Activated CD4-positive, alpha-beta T cell treated with anti-CD3 and anti-CD28 coated beads for 36 hours (primary cell): ENCODE measurements around the gene RSBN1L. TPM values are rescaled to one million over a fixed set of nuclear protein-coding genes. Genes with fewer than 3 reads are reported as not detected.

Experiments
- ATAC-seq: fragments of 200-7000 bp; cut with Tn5 transposase; one replicate; pipeline ENCODE4 v1.10.0; 2021; ENCODE audit warnings: mild to moderate bottlenecking, moderate library complexity
- CTCF ChIA-PET: fragments of 350-600 bp; sonication (Branson Sonifier 250); formaldehyde crosslinking; loops from one replicate; lab custom pipeline; 2021; ENCODE audit warnings: antibody characterized with exemption; lab: Charles Lee
- POLR2A ChIA-PET: fragments of 350-600 bp; sonication (Branson Sonifier 250); formaldehyde crosslinking; loops from one replicate; lab custom pipeline; 2021; ENCODE audit warnings: antibody characterized with exemption, inconsistent platforms; lab: Charles Lee
- DNase-seq: peaks from one replicate; pipeline ENCODE4 v3.0.0-alpha.2; 2020
- H3K27ac Mint-ChIP-seq: one replicate; pipeline ENCODE4 v1.8.0; 2021; ENCODE audit warnings: mixed read lengths
- H3K27me3 Mint-ChIP-seq: one replicate; pipeline ENCODE4 v1.8.0; 2021; ENCODE audit warnings: mixed read lengths
- H3K36me3 Mint-ChIP-seq: one replicate; pipeline ENCODE4 v1.8.0; 2021; ENCODE audit warnings: low read depth, mixed read lengths
- H3K4me1 Mint-ChIP-seq: one replicate; pipeline ENCODE4 v1.8.0; 2021; ENCODE audit warnings: mixed read lengths
- H3K4me3 Mint-ChIP-seq: one replicate; pipeline ENCODE4 v1.8.0; 2021; ENCODE audit warnings: mild to moderate bottlenecking, moderate library complexity, mixed read lengths
- H3K9me3 Mint-ChIP-seq: one replicate; pipeline ENCODE4 v1.8.0; 2021; ENCODE audit warnings: low read depth, mixed read lengths
- intact Hi-C, 2 experiments: fragments of 100-400 bp; cut with DNase I in 1 of 2; cut with micrococcal nuclease in 1 of 2; formaldehyde crosslinking; loops; one replicate each; pipeline versions ENCODE4 v1.14.2 to v1.15.1; 2022 to 2024; cut with DNase I, micrococcal nuclease
- total RNA-seq, 2 experiments: library from RNA; stranded (reverse); gene quantifications; one replicate each; pipeline ENCODE4 v1.2.3, GENCODE V29; 2021

The RSBN1L gene
- total RNA-seq, 2 experiments from 2014 or later: 21.0 to 26.3 TPM

- ATAC-seq: no peak
Measured at GRCh38 chr7:77746164-77746823, 50.0 kb downstream of the RSBN1L start.

GRCh38 chr7:77746824-77747165 lies 50.5 kb downstream of the RSBN1L start:
- no peaks in the 10 kb centered on the region for H3K9me3 Mint-ChIP-seq
- DNase-seq (no peak), ATAC-seq (no peak)
- no peak overlapping the region for H3K4me3 Mint-ChIP-seq
- H3K4me1 Mint-ChIP-seq: peaks cover 27% of the 10 kb centered on the region
- no peaks in the 10 kb centered on the region for H3K27me3 Mint-ChIP-seq
- no peak overlapping the region for H3K27ac Mint-ChIP-seq
- CTCF ChIA-PET: interaction anchor here (0.7 to 2.3 kb wide), 3 partner anchors 13 to 89 kb away, joined by 3 to 9 read pairs (median 5); no protein-coding TSS in a partner anchor
- POLR2A ChIA-PET: no interaction called here
- intact Hi-C loops: no loop called here
- peaks cover 26% of the 10 kb centered on the region for H3K36me3 Mint-ChIP-seq

More at GRCh38 chr7:77746164-77746823, 50.0 kb downstream of the RSBN1L start:
- CTCF ChIA-PET: interaction anchor here (0.7 kb wide), 1 partner anchor 66 kb away, joined by 3 read pairs; no protein-coding TSS in a partner anchor
- intact Hi-C loops: no loop called here
- Mint-ChIP-seq H3K4me1 (peaks cover 25% of the 10 kb centered on the region), H3K4me3 (no peak overlapping the region), H3K36me3 (peaks cover 27% of the 10 kb centered on the region), H3K9me3 (no peaks in the 10 kb centered on the region), H3K27me3 (no peaks in the 10 kb centered on the region), H3K27ac (no peak overlapping the region)
- DNase-seq: no peak
- POLR2A ChIA-PET: no interaction called here

GRCh38 chr7:77747178-77747577 lies 50.9 kb downstream of the RSBN1L start:
- POLR2A ChIA-PET: no interaction called here

GRCh38 chr7:77747718-77748117 lies 51.5 kb downstream of the RSBN1L start:
- ATAC-seq (no peak), DNase-seq (no peak)
- Mint-ChIP-seq H3K27me3 (no peaks in the 10 kb centered on the region), H3K4me1 (peaks cover 34% of the 10 kb centered on the region), H3K9me3 (no peaks in the 10 kb centered on the region), H3K27ac (no peak overlapping the region), H3K4me3 (no peak overlapping the region), H3K36me3 (peaks cover 25% of the 10 kb centered on the region)
- POLR2A ChIA-PET: no interaction called here
- CTCF ChIA-PET: interaction anchor here (1.3 to 2.3 kb wide), 3 partner anchors 10 to 90 kb away, joined by 4 to 9 read pairs (median 5); no protein-coding TSS in a partner anchor
- intact Hi-C loops: no loop called here

More at GRCh38 chr7:77747178-77747577, 50.9 kb downstream of the RSBN1L start:
- intact Hi-C loops: no loop called here
- H3K4me3 Mint-ChIP-seq: no peak overlapping the region
- H3K9me3 Mint-ChIP-seq: no peaks in the 10 kb centered on the region
- H3K4me1 Mint-ChIP-seq: peaks cover 29% of the 10 kb centered on the region
- no peak for ATAC-seq
- H3K36me3 Mint-ChIP-seq: peaks cover 25% of the 10 kb centered on the region
- CTCF ChIA-PET: interaction anchor here (0.7 to 2.3 kb wide), 4 partner anchors 10 to 89 kb away, joined by 3 to 9 read pairs (median 4); no protein-coding TSS in a partner anchor
- H3K27ac Mint-ChIP-seq: no peak overlapping the region
- no peak for DNase-seq
- no peaks in the 10 kb centered on the region for H3K27me3 Mint-ChIP-seq

GRCh38 chr7:77752016-77752415 lies 55.8 kb downstream of the RSBN1L start:
- Mint-ChIP-seq H3K27ac (peak overlapping the region; percentile 14), H3K4me3 (no peak overlapping the region), H3K4me1 (peaks cover 47% of the 10 kb centered on the region), H3K36me3 (peaks cover 22% of the 10 kb centered on the region), H3K27me3 (no peaks in the 10 kb centered on the region), H3K9me3 (no peaks in the 10 kb centered on the region)
- ChIA-PET CTCF (interaction anchor here (0.8 to 3.1 kb wide), 5 partner anchors 8 to 101 kb away, joined by 3 to 24 read pairs (median 3); partner anchors contain the start of gene RSBN1L), POLR2A (no interaction called here)
- no peak for DNase-seq
- intact Hi-C loops: no loop called here
- ATAC-seq: peak; percentile 39

- ChIA-PET POLR2A (no interaction called here), CTCF (interaction anchor here (2.4 to 3.1 kb wide), 2 partner anchors 95 to 102 kb away, joined by 8 to 24 read pairs; no protein-coding TSS in a partner anchor)
- DNase-seq (no peak), ATAC-seq (peak; percentile 39)
- Mint-ChIP-seq H3K27me3 (no peaks in the 10 kb centered on the region), H3K27ac (no peak overlapping the region), H3K4me1 (peaks cover 44% of the 10 kb centered on the region), H3K4me3 (no peak overlapping the region), H3K36me3 (peaks cover 19% of the 10 kb centered on the region), H3K9me3 (no peaks in the 10 kb centered on the region)
- intact Hi-C loops: no loop called here
Measured at GRCh38 chr7:77753173-77753572, 56.9 kb downstream of the RSBN1L start.

- ChIA-PET CTCF (interaction anchor here (0.6 to 3.7 kb wide), 7 partner anchors 10 to 112 kb away, joined by 3 to 40 read pairs (median 3); partner anchors contain the start of gene RSBN1L), POLR2A (no interaction called here)
- no peaks in the 10 kb centered on the region for H3K36me3 Mint-ChIP-seq
- no peak overlapping the region for H3K4me3 Mint-ChIP-seq
- H3K27me3 Mint-ChIP-seq: no peaks in the 10 kb centered on the region
- DNase-seq (peak; percentile 20), ATAC-seq (peak; percentile 70)
- intact Hi-C loops: loop anchor here in 1 of 2 experiments (5.0 kb wide), 1 partner anchor 180 kb away; no protein-coding TSS in a partner anchor
- H3K27ac Mint-ChIP-seq: peak overlapping the region; percentile 19
- no peaks in the 10 kb centered on the region for H3K9me3 Mint-ChIP-seq
- peaks cover 39% of the 10 kb centered on the region for H3K4me1 Mint-ChIP-seq
Measured at GRCh38 chr7:77757589-77757988, 61.3 kb downstream of the RSBN1L start.

- peak; percentile 78 for DNase-seq
- intact Hi-C loops: loop anchor here (1.0 to 5.0 kb wide), 5 partner anchors 63 to 178 kb away; partner anchors contain the start of gene RSBN1L (in 2 of the 2)
- ATAC-seq: peak; percentile 81
- ChIA-PET POLR2A (no interaction called here), CTCF (interaction anchor here (0.7 to 3.7 kb wide), 31 partner anchors 8 to 566 kb away, joined by 3 to 70 read pairs (median 4); no protein-coding TSS in a partner anchor)
- Mint-ChIP-seq H3K4me3 (no peak overlapping the region), H3K9me3 (no peaks in the 10 kb centered on the region), H3K27ac (no peak overlapping the region), H3K27me3 (no peaks in the 10 kb centered on the region), H3K36me3 (no peaks in the 10 kb centered on the region), H3K4me1 (peaks cover 31% of the 10 kb centered on the region)
Measured at GRCh38 chr7:77759294-77759889, 63.1 kb downstream of the RSBN1L start.

- intact Hi-C loops: no loop called here
- Mint-ChIP-seq H3K27ac (no peak overlapping the region), H3K27me3 (no peaks in the 10 kb centered on the region), H3K4me3 (no peak overlapping the region), H3K9me3 (no peaks in the 10 kb centered on the region), H3K4me1 (peaks cover 31% of the 10 kb centered on the region), H3K36me3 (peaks cover 5% of the 10 kb centered on the region)
- DNase-seq: no peak
- no peak for ATAC-seq
- ChIA-PET POLR2A (no interaction called here), CTCF (interaction anchor here (0.6 to 3.7 kb wide), 8 partner anchors 13 to 229 kb away, joined by 3 to 70 read pairs (median 4); no protein-coding TSS in a partner anchor)
Measured at GRCh38 chr7:77760809-77761453, 64.7 kb downstream of the RSBN1L start.

GRCh38 chr7:77765481-77765880 lies 69.2 kb downstream of the RSBN1L start:
- Mint-ChIP-seq H3K9me3 (no peaks in the 10 kb centered on the region), H3K27me3 (no peaks in the 10 kb centered on the region), H3K4me3 (no peak overlapping the region), H3K4me1 (peaks cover 14% of the 10 kb centered on the region), H3K27ac (no peak overlapping the region), H3K36me3 (peaks cover 7% of the 10 kb centered on the region)
- ChIA-PET POLR2A (no interaction called here), CTCF (no interaction called here)
- DNase-seq: no peak
- intact Hi-C loops: no loop called here
- ATAC-seq: no peak
